Smooth muscle cell of the pulmonary artery (primary cell): ENCODE data around the gene SOCS3. TPM values are rescaled to one million over a fixed set of nuclear protein-coding genes. Genes with fewer than 3 reads are reported as not detected.

Source experiments
- total RNA-seq: library from RNA; depleted of rRNA; stranded (reverse); fragments of >200 nt; gene quantifications from 2 replicates; pipeline ENCODE4 v1.2.3, GENCODE V29; 2014

The SOCS3 gene, protein sequence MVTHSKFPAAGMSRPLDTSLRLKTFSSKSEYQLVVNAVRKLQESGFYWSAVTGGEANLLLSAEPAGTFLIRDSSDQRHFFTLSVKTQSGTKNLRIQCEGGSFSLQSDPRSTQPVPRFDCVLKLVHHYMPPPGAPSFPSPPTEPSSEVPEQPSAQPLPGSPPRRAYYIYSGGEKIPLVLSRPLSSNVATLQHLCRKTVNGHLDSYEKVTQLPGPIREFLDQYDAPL
- total RNA-seq, result 21.5 and 84.5 TPM in 2 replicates

GRCh38 chr17:78359997-78360370 is at the start of gene SOCS3:
TSS of gene SOCS3 (minus strand) at chr17:78360077. CDS start at chr17:78359095, 982 bp downstream.

GRCh38 chr17:78378225-78379130 is 18.6 kb upstream of the SOCS3 start, which contains the start of gene PGS1:
TSS of gene PGS1 (plus strand) at chr17:78378649. CDS start at chr17:78378666, 17 bp downstream.

Other genes starting within 250 kb of the SOCS3 start
- 1.3 and 12.1 TPM in 2 replicates for gene TMC6, start 231.3 kb downstream of the SOCS3 start, total RNA-seq
- gene TMC8, start 229.3 kb downstream of the SOCS3 start, total RNA-seq, result 0.13 TPM in 1 of 2 replicates, not detected in the other
- not detected in 2 replicates for gene C17orf99, start 213.7 kb downstream of the SOCS3 start, total RNA-seq
- gene SYNGR2, start 191.5 kb downstream of the SOCS3 start, total RNA-seq, result 20.1 and 43.0 TPM in 2 replicates
- 27.5 and 43.7 TPM in 2 replicates for gene TK1, start 173.0 kb downstream of the SOCS3 start, total RNA-seq
- gene AFMID, start 172.7 kb downstream of the SOCS3 start, total RNA-seq, result 25.7 and 36.0 TPM in 2 replicates
- gene BIRC5, start 145.8 kb downstream of the SOCS3 start, total RNA-seq, result 9.1 and 18.4 TPM in 2 replicates
- gene TMEM235, start 128.4 kb downstream of the SOCS3 start, total RNA-seq, result not detected in 2 replicates
- 31.8 and 37.5 TPM in 2 replicates for gene PGS1, start 18.6 kb upstream of the SOCS3 start, total RNA-seq
- not detected in 2 replicates for gene DNAH17, start 217.3 kb upstream of the SOCS3 start, total RNA-seq